NT2/D1 (cell line): ENCODE measurements around the gene PPM1H.

Source experiments
- SUZ12 ChIP-seq: IDR thresholded peaks from 2 replicates; pipeline ENCODE4 v1.6.1; 2011; ENCODE audit not compliant: insufficient read length, insufficient read depth; ENCODE audit errors: extremely low read depth
- YY1 ChIP-seq: IDR thresholded peaks from 2 replicates; pipeline ENCODE4 v1.6.1; 2011; ENCODE audit not compliant: insufficient read length, insufficient read depth
- ZNF274 ChIP-seq: IDR thresholded peaks from 2 replicates; pipeline ENCODE4 v1.6.1; 2011; ENCODE audit warnings: mild to moderate bottlenecking, low read depth, low read length

- no peak for TF ChIP-seq ZNF274
- no peak for TF ChIP-seq YY1
- TF ChIP-seq SUZ12 = no peak
Measured at GRCh38 chr12:62873826-62874448, 61.0 kb downstream of the PPM1H start.
